DND-41 (cell line): ENCODE data around the gene LRTM2.

ENCODE experiments used
- ATAC-seq: fragments of 200-7000 bp; cut with Tn5 transposase; 3 replicates; pipeline ENCODE4 v1.9.1; 2021; ENCODE audit warnings: low read depth; ENCODE audit not compliant: insufficient read depth
- DNase-seq: peaks from one replicate; pipeline ENCODE4 v3.0.0-alpha.2; 2020
- H2AFZ ChIP-seq: 2 replicates; pipeline ENCODE4 v1.6.0; 2012; ENCODE audit warnings: low read depth, low read length
- H3K27ac ChIP-seq: 2 replicates; pipeline ENCODE4 v1.5.1; 2012; ENCODE audit warnings: low read length, inconsistent platforms
- H3K27me3 ChIP-seq: fragments of 200-600 bp; sonication (generic); 2 replicates; pipeline ENCODE4 v1.6.0; 2012; ENCODE audit warnings: low read length, mild to moderate bottlenecking, inconsistent platforms; ENCODE audit not compliant: insufficient read depth, poor library complexity
- H3K36me3 ChIP-seq: 2 replicates; pipeline ENCODE4 v1.5.1; 2012; ENCODE audit warnings: low read length, inconsistent platforms; ENCODE audit not compliant: insufficient read depth
- H3K4me1 ChIP-seq: 2 replicates; pipeline ENCODE4 v1.5.1; 2012; ENCODE audit warnings: mild to moderate bottlenecking, low read length; ENCODE audit not compliant: insufficient read depth
- H3K4me2 ChIP-seq: 2 replicates; pipeline ENCODE4 v1.6.0; 2012; ENCODE audit warnings: mild to moderate bottlenecking, moderate library complexity, low read length, inconsistent platforms; ENCODE audit not compliant: insufficient read depth
- H3K4me3 ChIP-seq, 2 experiments: fragments of 200-600 bp in 1 of 2; shearing (Covaris generic) in 1 of 2; 2 replicates each; pipeline ENCODE4 v1.5.1; 2012 to 2016; ENCODE audit warnings: inconsistent platforms in 2 of 2, low read length in 2 of 2, mild to moderate bottlenecking in 2 of 2, low read depth in 1 of 2, moderate library complexity in 1 of 2
- H3K79me2 ChIP-seq: 2 replicates; pipeline ENCODE4 v1.6.0; 2012; ENCODE audit warnings: low read length, inconsistent platforms; ENCODE audit not compliant: insufficient read depth
- H3K9ac ChIP-seq: 2 replicates; pipeline ENCODE4 v1.6.0; 2012; ENCODE audit warnings: low read depth, mild to moderate bottlenecking, inconsistent platforms, low read length, moderate library complexity
- H3K9me3 ChIP-seq: 2 replicates; pipeline ENCODE4 v1.5.1; 2012; ENCODE audit warnings: low read length, moderate library complexity, mild to moderate bottlenecking, inconsistent platforms; ENCODE audit not compliant: insufficient read depth, severe bottlenecking
- H4K20me1 ChIP-seq: 2 replicates; pipeline ENCODE4 v1.6.0; 2012; ENCODE audit warnings: low read length; ENCODE audit not compliant: insufficient read depth
- EZH2 ChIP-seq: IDR thresholded peaks from 3 replicates; pipeline ENCODE4 v1.6.1; 2012; ENCODE audit warnings: borderline replicate concordance, low read depth, mild to moderate bottlenecking, moderate library complexity, low read length, inconsistent platforms; ENCODE audit not compliant: severe bottlenecking
- TF ChIP-seq, protein P1 (sequence below): IDR thresholded peaks from 2 replicates; pipeline ENCODE4 v1.5.1; 2012; ENCODE audit warnings: borderline replicate concordance, low read length, moderate library complexity, mild to moderate bottlenecking; ENCODE audit not compliant: poor library complexity, severe bottlenecking; ENCODE audit errors: extremely low read depth

LRTM2 gene

DNA sequence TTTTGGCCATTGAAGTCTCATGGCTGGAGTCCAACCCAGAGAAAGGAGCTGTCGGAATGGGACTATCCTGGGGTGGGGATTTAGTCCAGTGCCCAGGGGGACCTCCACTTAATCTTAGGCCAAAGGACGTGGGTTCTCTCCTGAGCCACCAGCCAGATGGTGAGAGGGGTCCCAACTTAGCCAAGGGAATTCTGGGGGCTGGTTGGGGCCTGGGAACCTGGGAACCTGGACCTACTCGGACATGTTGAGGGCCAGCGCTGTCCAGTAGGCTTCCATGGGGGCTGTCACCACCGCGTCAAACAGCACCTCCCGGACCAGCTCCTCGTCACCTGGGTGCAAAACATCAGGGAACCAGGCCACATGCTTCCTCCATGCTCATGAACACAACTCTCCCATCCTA is 33.4 kb downstream of the LRTM2 start:
- Histone ChIP-seq H3K27me3 (peaks cover 2% of the 10 kb centered on the region), H2AFZ (no peak overlapping the region), H3K4me1 (no peaks in the 10 kb centered on the region), H3K4me2 (no peak overlapping the region), H3K27ac (no peak overlapping the region), H3K9ac (no peak overlapping the region), H3K36me3 (no peaks in the 10 kb centered on the region), H4K20me1 (no peaks in the 10 kb centered on the region), H3K79me2 (no peaks in the 10 kb centered on the region), H3K9me3 (peaks cover 21% of the 10 kb centered on the region), H3K4me3 (no peak overlapping the region)
- DNase-seq (no peak), ATAC-seq (no peak)
- TF ChIP-seq EZH2 = no peak
- TF ChIP-seq, protein P1, sequence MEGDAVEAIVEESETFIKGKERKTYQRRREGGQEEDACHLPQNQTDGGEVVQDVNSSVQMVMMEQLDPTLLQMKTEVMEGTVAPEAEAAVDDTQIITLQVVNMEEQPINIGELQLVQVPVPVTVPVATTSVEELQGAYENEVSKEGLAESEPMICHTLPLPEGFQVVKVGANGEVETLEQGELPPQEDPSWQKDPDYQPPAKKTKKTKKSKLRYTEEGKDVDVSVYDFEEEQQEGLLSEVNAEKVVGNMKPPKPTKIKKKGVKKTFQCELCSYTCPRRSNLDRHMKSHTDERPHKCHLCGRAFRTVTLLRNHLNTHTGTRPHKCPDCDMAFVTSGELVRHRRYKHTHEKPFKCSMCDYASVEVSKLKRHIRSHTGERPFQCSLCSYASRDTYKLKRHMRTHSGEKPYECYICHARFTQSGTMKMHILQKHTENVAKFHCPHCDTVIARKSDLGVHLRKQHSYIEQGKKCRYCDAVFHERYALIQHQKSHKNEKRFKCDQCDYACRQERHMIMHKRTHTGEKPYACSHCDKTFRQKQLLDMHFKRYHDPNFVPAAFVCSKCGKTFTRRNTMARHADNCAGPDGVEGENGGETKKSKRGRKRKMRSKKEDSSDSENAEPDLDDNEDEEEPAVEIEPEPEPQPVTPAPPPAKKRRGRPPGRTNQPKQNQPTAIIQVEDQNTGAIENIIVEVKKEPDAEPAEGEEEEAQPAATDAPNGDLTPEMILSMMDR = no peak

DNA sequence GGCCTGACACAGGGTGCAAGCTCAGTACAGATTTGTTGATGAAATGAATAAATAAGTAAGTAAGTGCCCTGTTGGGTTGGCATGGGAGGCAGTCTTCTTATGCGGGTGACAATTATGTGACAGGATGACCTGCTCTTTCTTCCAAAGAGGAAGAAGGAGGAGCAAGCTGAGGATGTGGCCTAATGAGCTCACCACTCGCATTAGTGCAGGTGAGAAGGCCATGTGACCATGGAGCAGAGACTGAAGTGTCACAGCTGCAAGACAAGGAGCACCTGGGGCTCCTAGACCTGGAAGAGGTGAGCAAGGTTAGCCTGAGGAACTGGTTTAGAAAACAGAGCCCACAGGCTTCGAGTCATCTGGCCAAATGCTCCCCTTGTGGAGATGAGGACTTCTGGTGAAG is 34.9 kb downstream of the LRTM2 start:
- no peaks in the 10 kb centered on the region for H4K20me1 ChIP-seq
- DNase-seq (no peak), ATAC-seq (no peak)
- H3K4me1 ChIP-seq = no peaks in the 10 kb centered on the region
- TF ChIP-seq, protein P1 = no peak
- no peak for TF ChIP-seq EZH2
- no peak overlapping the region for H3K4me3 ChIP-seq
- H3K27me3 ChIP-seq = no peaks in the 10 kb centered on the region
- no peaks in the 10 kb centered on the region for H3K36me3 ChIP-seq
- no peak overlapping the region for H3K9ac ChIP-seq
- no peak overlapping the region for H3K27ac ChIP-seq
- H3K9me3 ChIP-seq = peaks cover 21% of the 10 kb centered on the region
- H3K79me2 ChIP-seq = no peaks in the 10 kb centered on the region
- H3K4me2 ChIP-seq = no peak overlapping the region
- H2AFZ ChIP-seq = no peak overlapping the region

DNA sequence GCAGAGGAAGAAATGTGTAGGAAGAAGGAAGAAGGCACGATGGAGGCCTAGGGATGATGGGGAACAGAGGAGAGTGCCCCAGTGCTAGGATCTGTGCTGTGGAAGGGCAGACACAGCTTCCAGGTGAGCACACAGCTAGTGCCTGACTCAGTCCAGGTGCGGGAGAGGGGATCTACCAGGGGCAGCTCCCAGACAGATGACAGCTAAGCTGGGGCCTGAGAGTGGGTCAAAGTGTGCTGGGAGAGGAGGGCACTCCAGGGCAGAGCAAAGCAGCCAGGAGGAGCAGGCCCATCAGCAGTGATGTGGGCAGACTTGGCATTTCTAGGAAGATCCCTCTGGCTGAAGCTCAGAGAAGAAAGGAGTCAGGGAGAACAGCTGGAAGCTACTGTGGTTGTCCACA is 36.7 kb downstream of the LRTM2 start:
- no peaks in the 10 kb centered on the region for H3K4me1 ChIP-seq
- no peak overlapping the region for H3K27ac ChIP-seq
- DNase-seq = no peak
- H3K4me2 ChIP-seq = no peak overlapping the region
- H3K27me3 ChIP-seq = no peaks in the 10 kb centered on the region
- TF ChIP-seq, protein P1 = no peak
- no peak overlapping the region for H2AFZ ChIP-seq
- no peak overlapping the region for H3K4me3 ChIP-seq
- peaks cover 21% of the 10 kb centered on the region for H3K9me3 ChIP-seq
- no peak overlapping the region for H3K9ac ChIP-seq
- no peaks in the 10 kb centered on the region for H3K79me2 ChIP-seq
- no peaks in the 10 kb centered on the region for H4K20me1 ChIP-seq
- H3K36me3 ChIP-seq = no peaks in the 10 kb centered on the region
- no peak for ATAC-seq

DNA sequence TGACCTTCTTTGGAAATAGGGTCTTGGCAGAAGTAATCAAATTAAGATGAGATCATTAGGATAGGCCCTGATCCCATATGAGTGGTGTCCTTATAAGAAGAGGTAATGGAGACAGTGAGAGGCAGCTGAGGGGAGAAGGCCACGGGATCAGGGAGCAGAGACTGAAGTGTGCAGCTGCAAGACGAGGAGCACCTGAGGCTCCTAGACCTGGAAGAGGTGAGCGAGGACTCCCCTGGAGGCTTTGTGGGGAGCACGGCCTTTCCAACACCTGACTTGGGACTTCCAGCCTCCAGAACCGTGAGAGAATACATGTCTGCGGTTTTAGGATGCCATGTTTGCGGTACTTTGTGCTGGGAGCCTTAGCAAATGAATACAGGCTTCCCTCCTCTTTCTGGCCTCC is 37.5 kb downstream of the LRTM2 start:
- DNase-seq (no peak), ATAC-seq (no peak)
- H3K4me2 ChIP-seq = no peak overlapping the region
- H4K20me1 ChIP-seq = no peaks in the 10 kb centered on the region
- no peaks in the 10 kb centered on the region for H3K27me3 ChIP-seq
- no peaks in the 10 kb centered on the region for H3K79me2 ChIP-seq
- H3K4me3 ChIP-seq = no peak overlapping the region
- H3K4me1 ChIP-seq = no peaks in the 10 kb centered on the region
- H3K36me3 ChIP-seq = no peaks in the 10 kb centered on the region
- peaks cover 21% of the 10 kb centered on the region for H3K9me3 ChIP-seq
- H3K27ac ChIP-seq = no peak overlapping the region
- H2AFZ ChIP-seq = no peak overlapping the region
- no peak overlapping the region for H3K9ac ChIP-seq
- TF ChIP-seq, protein P1 = no peak
- TF ChIP-seq EZH2 = no peak
